NCI-H526 (cell line): ENCODE data around the gene RHOT1.
"Not testable (repeated sequence)": the region's sequence is repeated elsewhere in the genome, so short reads cannot be mapped to it uniquely, and the experiment has no call there.

Experiments
- DNase-seq, 2 experiments: peaks; one replicate each; lab custom pipeline; 2025; lab: John Stamatoyannopoulos, UW

The RHOT1 gene

GRCh38 chr17:32142038-32142856 is at the start of gene RHOT1:
Gene RHOT1 (plus strand): TSS chr17:32142502. CDS start chr17:32142693, 191 bp downstream.
- DNase-seq, result peak; percentile 73 to 91

- DNase-seq, result no peak
Measured at GRCh38 chr17:32099686-32100085, 42.6 kb upstream of the RHOT1 start.

- DNase-seq, result not testable (repeated sequence)
Measured at GRCh38 chr17:32100323-32100722, 42.0 kb upstream of the RHOT1 start.

GRCh38 chr17:32100971-32101631 is 41.2 kb upstream of the RHOT1 start:
- DNase-seq, result no peak

- DNase-seq, result no peak
Measured at GRCh38 chr17:32102172-32102571, 40.1 kb upstream of the RHOT1 start.

- DNase-seq, result no peak
Measured at GRCh38 chr17:32102646-32103186, 39.6 kb upstream of the RHOT1 start.

GRCh38 chr17:32103476-32104113 is 38.7 kb upstream of the RHOT1 start:
- no peak for DNase-seq

- no peak for DNase-seq
Measured at GRCh38 chr17:32104158-32104557, 38.1 kb upstream of the RHOT1 start.

- DNase-seq, result not testable (repeated sequence)
Measured at GRCh38 chr17:32106471-32106981, 35.8 kb upstream of the RHOT1 start.

- DNase-seq, result not testable (repeated sequence)
Measured at GRCh38 chr17:32107194-32107593, 35.1 kb upstream of the RHOT1 start.

- DNase-seq, result no peak
Measured at GRCh38 chr17:32110596-32110995, 31.7 kb upstream of the RHOT1 start.

GRCh38 chr17:32111141-32111771 is 31.0 kb upstream of the RHOT1 start:
- no peak for DNase-seq

GRCh38 chr17:32112416-32112815 is 29.9 kb upstream of the RHOT1 start:
- DNase-seq, result no peak

- no peak for DNase-seq
Measured at GRCh38 chr17:32114536-32114935, 27.8 kb upstream of the RHOT1 start.

- DNase-seq, result not testable (repeated sequence)
Measured at GRCh38 chr17:32115546-32115945, 26.8 kb upstream of the RHOT1 start.

GRCh38 chr17:32116937-32117336 is 25.4 kb upstream of the RHOT1 start:
- no peak for DNase-seq

GRCh38 chr17:32117399-32117798 is 24.9 kb upstream of the RHOT1 start:
- DNase-seq, result no peak

GRCh38 chr17:32118088-32118487 is 24.2 kb upstream of the RHOT1 start:
- DNase-seq, result not testable (repeated sequence)

- DNase-seq, result no peak
Measured at GRCh38 chr17:32118835-32119234, 23.5 kb upstream of the RHOT1 start.

- peak; percentile 32 to 49 for DNase-seq
Measured at GRCh38 chr17:32120141-32120540, 22.2 kb upstream of the RHOT1 start.

- DNase-seq, result no peak
Measured at GRCh38 chr17:32120716-32121115, 21.6 kb upstream of the RHOT1 start.

- no peak for DNase-seq
Measured at GRCh38 chr17:32123782-32124181, 18.5 kb upstream of the RHOT1 start.
